ENCODE results near the gene MAPRE2.
"Not testable (repeated sequence)": the region's sequence is repeated elsewhere in the genome, so short reads cannot be mapped to it uniquely, and the experiment has no call there.

The MAPRE2 gene

DNA sequence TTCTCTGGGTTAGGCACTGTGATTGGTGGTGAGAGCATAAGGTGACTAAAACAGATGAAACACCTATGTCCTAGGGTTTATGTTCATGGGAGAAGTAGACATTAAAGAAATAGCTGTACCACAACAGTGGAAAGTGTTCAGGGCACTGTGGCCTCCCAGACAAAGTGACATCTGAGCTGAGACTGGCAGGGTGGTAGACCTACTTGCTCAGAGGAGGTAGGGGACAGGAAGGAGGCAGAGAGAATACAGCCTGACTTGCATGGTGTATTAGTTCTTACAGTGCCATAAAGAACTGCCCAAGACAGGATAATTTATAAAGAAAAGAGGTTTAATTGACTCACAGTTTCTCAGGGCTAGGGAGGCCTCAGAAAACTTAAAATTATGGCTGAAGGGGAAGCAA lies 82.6 kb downstream of the MAPRE2 start:
- no peak for DNase-seq (ENCODE audit: low read depth)

DNA sequence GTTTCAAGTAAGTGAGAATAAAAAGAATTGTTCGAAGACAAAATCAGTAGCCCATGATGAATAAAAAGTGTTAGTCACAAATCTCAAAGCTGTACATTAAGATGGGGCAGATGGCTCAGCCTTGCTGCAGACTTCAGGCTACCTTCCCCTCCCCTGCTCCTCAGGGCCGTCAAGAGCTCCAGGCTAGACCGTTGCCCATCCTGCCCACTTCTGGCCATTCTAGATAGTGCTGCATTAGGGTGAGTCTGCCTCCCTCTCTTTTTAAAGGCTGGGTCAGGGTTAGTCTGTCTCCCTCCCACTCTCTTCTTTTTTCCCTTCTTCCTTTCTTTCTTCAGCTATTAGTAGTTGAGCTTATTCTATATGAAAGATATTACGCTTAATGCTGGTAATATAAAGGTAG lies 86.0 kb downstream of the MAPRE2 start:
- no peak for DNase-seq (ENCODE audit: low read depth)

DNA sequence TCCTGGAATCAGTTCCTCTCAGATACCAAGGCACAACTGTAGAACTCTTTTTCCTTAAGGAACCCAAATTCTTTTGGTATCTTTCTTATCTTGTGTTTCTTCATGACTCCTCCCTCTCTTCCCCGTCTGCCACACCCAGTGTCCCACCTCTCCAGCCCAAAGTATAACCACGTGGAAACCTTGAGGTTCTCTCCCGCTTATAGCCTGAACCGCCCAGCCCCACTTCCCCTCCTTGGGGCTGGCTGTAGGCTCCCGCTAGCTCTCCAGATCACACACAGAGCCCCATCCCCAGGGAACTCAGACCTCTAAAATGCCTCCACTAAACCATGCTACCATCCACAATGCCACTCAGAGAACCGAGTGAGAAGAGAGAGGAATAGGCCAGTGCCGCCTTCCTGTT lies 87.5 kb downstream of the MAPRE2 start:
- DNase-seq (ENCODE audit: low read depth): no peak

DNA sequence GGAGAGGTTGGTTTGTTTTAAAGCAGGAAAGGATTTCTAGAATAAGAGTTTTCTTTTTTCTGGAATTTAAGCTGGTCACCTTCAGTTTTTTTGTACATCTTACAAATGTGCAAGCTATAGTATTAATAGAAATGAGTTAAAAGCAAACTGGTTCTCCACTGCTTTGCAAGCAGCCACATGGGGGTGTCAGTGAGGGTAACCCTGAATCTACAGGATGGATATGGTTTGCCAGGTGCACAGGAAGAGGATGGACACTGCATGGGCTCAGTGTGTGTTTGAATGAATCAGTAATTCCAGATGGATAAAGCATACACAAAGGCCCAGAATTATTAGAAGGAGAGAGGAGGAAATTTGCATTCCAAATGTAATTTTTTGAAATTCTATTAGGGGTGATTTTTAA lies 89.0 kb downstream of the MAPRE2 start:
- no peak for DNase-seq (ENCODE audit: low read depth)

DNA sequence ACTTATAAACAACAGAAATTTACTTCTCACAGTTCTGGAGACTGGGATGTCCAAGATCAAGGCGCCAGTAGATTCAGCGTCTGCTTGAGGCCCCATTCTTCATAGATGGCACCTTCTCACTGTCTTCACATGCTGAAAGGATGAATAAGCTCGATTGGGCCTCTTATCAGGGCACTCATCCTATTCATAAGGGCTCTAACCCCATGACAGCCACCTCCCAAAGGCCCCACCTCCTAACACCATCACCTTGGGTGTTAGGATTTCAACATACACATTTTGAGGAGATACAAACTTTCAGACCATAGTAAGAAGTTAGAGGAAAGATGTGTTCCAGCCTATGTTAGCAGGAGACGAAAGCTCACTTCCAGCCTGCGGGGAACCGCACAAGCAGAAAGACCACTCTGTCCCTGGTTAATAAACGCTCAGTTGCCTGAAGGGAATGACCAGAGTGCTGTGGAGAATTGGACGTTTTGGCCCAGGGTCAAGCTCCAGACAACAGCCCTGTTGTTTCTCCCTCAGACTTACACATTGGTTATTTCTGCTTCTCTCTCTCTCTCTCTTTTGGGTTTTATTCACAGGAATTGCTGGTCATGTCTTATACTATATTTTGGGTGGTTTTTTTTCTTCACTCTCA lies 90.3 kb downstream of the MAPRE2 start:
- no peak for DNase-seq (ENCODE audit: low read depth)

DNA sequence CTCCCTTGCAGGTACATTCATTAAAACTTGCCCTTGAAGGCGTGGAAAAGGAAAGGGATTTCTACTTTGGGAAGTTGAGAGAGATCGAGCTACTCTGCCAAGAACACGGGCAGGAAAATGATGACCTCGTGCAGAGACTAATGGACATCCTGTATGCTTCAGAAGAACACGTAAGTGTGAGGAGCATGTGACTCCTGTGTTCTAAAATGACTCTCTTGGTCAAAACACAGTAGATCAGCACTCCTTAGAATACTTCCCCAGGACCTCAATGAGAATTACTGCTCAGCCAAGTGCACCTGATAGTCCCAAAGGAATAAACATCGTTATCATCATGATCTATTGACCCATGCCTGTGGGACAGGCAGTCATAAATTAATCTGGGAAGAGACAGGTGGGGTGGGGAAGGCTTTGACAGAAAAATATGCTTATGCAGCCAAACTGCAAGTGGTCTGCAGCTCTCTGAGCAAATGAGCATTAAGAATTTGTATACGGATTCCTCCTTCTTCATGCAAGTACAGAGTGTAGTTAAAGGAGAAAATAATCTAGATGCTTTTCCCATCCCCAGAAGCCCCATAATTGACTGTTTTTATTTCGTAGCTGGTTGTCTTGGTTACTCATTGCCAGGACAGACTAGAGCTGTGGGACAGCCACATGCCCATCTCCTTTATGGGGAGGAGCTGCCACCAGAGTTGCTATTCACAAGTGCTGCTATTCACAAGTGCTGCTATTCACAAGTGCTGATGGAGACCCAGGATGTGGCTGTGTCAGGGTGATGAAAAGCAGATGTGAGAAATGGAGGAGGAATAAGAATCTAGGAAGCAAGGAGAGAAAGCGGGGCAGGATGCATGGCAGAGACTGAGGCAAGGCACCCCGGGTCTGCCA lies 91.0 kb downstream of the MAPRE2 start:
- no peak for DNase-seq (ENCODE audit: low read depth)

DNA sequence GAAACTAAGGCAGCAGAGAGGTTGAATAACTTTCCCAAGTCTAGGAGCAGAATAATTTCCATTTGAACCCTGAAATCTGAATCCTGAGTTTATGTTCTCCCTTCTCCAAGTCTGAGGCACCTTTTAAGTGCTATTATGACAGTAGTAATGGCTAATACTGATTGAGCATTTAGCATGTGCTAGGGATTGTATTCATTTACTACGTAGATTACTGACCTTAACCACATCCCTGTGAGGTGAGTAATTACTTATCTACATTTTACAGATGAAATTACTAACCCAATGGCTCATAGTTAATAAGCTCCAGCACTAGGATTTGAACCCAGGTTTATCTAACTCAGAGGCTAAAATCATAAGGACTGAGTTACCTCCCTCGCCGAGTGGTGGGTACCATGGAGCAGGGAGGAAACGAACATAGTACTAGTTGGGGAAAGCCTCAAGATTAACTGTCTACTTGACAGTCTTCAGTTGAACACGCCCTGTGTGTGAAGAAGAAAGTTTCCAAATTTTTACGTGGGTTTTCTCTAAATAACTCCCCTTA lies 93.0 kb downstream of the MAPRE2 start:
- DNase-seq (ENCODE audit: low read depth): no peak

DNA sequence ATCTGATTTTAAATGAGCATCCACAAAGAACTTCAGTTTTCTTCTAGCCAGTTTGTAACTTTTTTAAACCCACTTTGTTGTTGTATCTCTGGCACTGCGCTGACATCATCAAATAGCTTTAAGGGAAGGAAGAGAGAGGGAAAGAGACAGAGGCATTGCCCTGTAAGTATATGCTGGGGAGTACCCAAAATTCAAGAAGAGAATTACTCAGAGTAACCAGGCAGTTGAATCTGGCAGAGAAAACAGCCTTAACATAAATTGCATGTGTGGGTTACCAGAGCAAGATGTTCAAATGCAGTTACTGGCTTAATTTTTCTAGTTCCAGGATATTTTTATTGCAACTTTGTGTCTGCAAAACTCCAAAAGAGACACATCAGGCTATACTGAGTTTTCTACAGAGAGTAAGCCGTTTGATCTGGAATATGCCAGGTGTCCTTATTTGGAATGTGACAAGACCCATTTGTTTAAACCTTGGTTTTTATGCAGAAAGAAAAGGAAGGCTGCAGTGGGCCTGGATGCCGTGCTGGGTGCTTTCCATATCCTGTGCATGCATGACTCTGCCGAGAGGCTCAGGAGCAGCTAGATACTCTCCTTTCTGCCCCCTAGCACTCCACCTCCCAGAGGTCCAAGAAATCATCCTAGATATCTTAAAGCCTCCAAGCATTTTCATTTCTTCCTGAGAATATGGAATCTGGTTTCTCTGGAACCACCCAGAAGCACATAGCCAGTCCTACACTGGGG lies 93.7 kb downstream of the MAPRE2 start:
- DNase-seq (ENCODE audit: low read depth): no peak

DNA sequence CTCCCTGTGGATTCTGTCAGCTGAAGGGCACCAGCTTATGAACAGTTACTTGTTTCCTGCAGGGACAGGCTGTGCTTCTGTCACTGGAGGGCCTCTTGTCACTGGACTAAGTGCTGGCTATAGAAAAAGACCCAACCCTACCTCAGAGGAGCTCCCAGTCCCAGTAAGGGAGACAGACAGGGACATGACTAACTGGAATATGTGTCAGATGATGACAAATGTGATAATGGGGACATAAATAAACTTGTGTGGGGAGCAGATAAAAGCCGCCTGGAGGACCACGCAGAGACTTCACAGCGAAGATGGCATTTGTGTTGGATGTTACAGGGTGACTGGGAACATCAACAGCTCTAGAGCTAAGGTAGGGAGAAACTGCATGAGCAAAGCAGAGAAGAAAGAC lies 95.0 kb downstream of the MAPRE2 start:
- DNase-seq (ENCODE audit: low read depth): no peak

DNA sequence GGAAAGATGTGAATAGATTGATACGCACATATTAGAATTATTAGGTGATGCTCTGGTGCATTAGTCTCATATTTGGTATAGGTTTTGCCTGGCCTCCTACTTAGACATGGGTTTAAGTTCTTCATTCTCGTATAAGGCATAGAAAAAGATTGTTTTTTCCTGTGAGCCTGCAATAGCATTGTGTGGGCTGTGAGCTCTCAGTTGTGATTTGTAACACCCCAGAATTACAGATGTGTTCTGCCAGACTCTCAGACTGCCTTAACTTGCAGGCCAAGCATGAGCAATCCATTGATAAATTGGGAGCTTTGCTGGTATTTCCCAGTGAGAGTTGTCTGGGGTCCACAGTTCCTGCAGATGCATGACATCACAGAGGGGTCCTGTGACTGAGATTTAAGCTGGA lies 95.7 kb downstream of the MAPRE2 start:
- DNase-seq (ENCODE audit: low read depth): no peak

DNA sequence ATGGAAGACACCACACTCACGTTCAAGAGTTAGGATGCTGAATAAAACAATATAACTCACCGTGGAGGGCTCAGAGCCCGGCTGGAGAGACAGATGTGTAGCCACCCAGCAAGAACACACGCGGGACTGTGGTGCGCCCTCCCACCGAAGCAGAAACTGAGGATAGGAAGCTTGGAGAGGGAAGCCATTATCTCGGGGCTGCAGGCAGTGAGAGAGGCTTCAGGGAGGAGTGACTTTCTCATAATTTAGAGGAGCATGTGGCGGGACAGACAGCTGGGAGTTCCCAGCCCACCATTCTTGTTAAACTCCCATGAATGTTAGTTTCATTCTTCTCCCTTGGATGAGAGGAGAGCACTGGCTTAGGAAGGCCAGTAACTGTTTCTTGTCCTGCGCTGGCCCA lies 96.4 kb downstream of the MAPRE2 start:
- no peak for DNase-seq (ENCODE audit: low read depth)

DNA sequence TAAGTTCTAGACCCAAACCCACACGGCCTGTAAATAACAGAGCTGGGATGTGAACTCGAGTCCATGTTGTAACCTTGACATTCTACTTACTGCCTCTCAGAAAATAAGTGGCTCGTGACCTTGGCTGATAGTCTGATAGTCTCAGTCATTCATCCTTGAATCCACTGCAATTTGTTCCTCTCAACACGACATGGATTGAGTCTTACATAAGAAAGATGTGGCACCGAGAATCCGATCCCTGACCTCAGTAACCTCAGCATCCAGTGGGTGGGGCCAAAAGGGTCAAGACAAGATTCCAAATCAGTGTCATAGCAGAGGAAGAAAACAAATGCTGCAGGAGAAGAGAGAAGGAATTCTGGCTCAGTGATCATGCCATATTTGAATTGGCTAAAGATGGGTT lies 97.6 kb downstream of the MAPRE2 start:
- DNase-seq (ENCODE audit: low read depth): no peak

DNA sequence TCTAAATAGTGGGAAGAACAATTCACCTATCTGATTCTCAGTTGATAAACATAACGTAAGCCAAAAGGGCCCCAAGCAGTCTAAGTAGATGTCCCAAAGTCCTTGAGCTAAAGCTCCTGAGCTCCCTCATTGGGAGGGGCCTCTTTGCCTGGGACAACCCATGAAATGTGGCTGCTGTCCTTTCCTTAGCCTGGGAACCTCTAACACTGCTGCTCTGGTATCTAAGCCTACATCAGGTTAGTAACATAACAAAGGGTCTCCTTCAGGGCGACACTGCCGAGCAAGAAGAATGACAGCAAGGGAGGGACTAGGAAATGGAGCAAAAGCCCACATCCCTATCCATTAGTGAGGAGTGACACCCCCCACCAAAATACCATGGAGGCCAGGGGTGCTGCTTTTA lies 98.3 kb downstream of the MAPRE2 start:
- no peak for DNase-seq (ENCODE audit: low read depth)

DNA sequence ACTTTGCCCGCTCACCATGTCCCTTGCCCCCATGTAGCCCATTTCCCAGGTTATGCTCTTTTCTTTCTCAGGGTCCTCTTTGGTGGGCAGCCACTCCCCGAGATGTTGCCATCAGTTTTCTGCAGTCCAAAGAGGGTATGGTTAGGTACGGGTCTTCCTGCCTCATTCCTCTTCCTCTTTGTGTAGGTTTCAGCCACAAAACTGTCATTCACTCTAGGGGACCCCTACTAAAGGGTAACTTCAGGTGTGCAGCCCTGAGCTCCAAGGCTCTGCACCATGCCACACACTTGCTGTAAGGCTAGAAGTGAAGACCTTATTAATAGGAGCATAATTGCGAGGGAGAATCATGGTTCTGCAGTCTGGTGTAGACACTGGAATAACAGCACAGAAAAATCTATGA lies 99.9 kb downstream of the MAPRE2 start:
- no peak for DNase-seq (ENCODE audit: low read depth)

DNA sequence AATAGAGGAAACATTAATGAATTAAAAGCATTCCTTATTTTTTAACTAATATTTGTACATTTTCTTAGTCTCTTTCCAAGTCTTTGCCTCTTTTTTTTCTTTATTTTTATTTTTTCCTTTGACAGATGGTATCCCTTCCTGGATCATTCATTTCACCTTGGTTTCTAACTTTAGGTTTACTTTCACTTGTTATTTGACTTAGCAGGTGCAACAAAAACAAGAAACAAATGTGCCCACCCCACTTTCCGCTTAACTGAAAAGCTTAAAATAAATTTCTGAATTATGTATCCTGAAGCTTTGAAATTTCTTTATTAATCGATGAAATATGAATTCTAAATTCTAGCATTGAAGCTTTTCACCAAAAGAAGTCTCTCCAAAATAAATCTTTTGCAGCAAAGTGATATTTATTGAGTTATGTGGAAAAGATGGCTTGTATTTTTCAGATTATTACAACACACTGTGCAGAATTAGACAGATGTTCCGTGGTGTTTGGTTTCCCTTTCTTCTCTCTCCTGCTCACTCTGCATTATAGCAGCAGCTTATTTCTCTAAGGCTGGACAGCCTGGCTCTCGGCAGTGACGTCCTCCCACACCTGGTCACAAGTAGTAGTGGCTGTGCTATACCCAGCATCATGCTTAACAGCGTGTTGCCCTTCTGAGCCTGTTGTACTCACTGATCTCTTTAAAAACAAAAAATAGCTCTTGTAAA lies 100.5 kb downstream of the MAPRE2 start:
- DNase-seq (ENCODE audit: low read depth): no peak

DNA sequence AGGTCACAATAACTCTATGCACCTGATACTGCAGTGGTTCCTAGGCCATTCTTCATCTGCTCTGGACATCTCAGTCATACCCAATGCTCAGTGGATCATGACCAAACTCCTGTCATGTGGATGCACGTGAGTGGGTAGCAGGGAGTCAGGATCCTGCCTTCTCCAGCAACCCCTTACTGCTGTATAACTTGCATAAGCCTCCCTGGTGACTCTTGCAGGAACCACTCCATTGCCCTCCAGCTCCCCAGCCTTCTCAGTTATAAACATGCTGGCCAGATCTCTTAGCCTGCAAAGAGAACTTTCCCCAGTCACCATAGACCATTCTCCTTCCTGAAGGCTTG lies 101.0 kb downstream of the MAPRE2 start:
- no peak for DNase-seq (ENCODE audit: low read depth)

DNA sequence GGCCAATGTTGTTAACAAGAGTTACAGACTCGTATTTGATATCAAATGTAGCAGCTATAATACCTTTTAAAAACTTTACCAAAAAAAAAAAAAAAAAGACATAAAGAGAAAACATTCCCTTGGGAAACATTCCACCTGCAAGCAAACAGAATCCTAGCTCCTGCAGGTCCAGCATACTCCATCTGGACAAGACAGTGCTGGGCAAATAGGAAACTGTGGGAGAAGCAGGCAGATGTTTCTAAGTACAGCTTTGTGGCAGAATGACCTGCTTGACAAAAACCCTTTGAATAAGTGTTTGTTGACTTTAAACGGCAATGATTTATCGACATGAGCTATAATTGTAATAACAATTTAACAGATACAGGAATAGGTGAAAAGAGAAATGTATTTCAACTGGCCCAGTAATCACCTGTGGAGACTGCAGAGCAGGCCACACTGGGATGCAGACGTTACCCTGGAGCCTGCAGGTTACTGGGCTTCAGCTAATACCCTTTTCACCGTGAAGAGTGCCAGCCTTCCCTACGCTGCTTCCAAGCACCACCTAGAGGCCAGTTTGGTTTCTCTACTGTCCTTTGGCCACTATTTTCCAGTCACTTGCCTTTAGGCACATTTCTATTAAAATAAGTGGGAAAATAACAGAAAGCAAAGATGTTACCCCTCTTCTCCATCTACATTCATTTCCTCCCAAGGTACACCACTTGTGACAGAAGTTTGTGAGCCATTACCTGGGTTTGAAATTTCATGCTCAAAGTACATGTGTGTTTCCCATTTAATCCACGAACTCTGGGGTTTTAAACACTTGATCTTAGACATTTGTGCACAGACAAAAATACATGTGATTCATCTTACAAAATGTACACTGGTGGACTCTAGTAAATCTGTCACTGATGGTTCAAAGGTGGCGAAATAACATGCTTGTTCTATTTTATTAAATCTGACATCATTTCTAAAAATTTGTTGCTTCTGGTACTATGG lies 102.7 kb downstream of the MAPRE2 start:
- DNase-seq (ENCODE audit: low read depth): no peak

DNA sequence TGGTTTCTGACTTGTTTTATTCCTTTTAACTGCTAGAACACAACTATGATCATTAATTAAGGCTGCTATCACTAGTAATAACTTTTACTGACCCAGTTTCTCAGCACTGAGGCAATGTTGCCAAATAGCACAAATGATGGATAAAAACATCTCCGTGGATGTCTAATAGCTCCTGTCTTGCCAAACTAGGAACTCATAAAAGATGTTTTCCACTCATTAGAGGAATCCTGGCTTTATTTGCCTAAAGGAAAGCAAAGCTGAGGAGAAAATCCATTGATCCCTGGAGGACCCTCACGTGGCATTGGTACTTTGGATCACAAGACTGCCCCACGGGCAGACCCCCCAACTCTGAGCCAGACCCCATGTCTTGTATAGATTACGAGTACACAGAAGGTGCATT lies 103.5 kb downstream of the MAPRE2 start:
- no peak for DNase-seq (ENCODE audit: low read depth)

DNA sequence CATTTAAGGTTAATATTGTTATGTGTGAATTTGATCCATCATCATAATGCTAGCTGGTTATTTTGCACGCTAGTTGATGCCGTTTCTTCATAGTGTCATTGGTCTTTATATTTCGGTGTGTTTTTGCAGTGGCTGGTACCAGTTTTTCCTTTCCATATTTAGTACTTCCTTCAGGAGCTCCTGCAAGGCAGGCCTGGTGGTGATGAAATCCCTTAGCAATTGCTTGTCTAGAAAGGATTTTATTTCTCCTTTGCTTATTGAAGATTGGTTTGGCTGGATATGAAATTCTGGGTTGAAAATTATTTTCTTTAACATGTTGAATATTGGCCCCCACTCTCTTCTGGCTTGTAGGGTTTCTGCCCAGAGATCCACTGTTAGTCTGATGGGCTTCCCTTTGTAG lies 109.0 kb downstream of the MAPRE2 start:
- not testable (repeated sequence) for DNase-seq (ENCODE audit: low read depth)

DNA sequence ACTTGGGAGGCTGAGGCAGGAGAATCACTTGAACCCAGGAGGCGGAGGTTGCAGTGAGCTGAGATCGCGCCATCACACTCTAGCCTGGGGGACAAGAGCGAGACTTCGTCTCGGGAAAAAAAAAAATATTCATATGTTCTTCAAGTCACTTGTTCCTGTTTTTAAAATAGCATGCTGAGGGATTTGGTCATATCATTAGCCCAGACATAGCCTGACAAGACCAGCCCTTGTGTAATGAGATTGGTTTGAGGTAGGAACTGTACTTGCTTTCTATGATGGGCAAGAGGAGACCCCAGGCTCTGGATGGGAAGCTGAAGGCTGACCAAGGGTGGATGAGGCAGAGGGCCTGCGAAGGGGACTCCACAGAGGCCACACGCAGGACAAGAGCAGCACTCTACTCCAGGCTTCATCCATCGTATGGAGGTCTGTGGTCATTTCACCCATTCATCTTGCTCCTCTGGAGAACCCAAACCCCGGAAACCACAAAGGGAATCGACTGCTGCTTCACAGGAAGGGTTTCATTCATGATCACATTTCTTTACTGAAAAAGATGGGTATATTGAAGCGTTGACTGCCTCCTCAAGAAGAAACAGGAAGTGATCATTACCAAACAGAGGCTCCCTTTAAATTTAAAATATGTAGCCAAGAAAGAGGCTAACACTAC lies 112.5 kb downstream of the MAPRE2 start:
- no peak for DNase-seq (ENCODE audit: low read depth)
